ENCODE measurements around the gene PIGR.

PIGR gene

DNA sequence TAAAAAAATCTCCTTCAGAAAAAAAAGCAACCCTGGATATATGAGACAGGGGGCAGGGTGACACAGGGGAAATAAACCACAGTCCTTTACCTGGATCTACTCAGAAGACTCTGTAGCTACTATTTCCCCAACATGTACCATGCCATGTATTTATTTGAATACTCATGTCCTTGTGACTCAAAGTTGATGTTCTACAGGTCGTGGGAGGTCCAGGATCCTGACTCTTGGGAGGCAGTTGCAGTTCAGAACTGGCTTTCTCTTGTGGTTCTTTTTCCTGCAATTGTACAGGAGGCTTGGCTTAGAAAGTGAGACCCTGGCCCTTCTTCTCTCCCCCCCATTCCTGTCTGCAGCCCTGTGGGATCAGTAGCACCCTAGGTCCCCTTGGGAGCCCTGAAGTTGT is 54.9 kb downstream of the PIGR start:
- Histone ChIP-seq H3K9me3 (ENCODE audit: insufficient read depth, low read length, severe bottlenecking) (no peaks in the 10 kb centered on the region), H3K9ac (ENCODE audit: low read depth, low read length) (no peak overlapping the region), H3K36me3 (ENCODE audit: insufficient read depth, low read length) (no peaks in the 10 kb centered on the region), H2AFZ (ENCODE audit: low read depth, low read length) (no peak overlapping the region), H3K79me2 (ENCODE audit: insufficient read depth, low read length) (no peaks in the 10 kb centered on the region), H3K4me2 (ENCODE audit: insufficient read depth, low read length) (no peak overlapping the region), H3K27ac (ENCODE audit: low read length) (no peak overlapping the region), H3K4me3 (ENCODE audit: low read depth in 1 of 2, low read length in 2 of 2) (no peak overlapping the region), H3K4me1 (ENCODE audit: insufficient read depth, low read length) (peaks cover 8% of the 10 kb centered on the region), H3K27me3 (ENCODE audit: insufficient read depth, low read length, poor library complexity) (no peaks in the 10 kb centered on the region), H4K20me1 (ENCODE audit: insufficient read depth, low read length) (no peaks in the 10 kb centered on the region)
- ATAC-seq (ENCODE audit: insufficient read depth, low read depth) = no peak
- TF ChIP-seq, protein P1, sequence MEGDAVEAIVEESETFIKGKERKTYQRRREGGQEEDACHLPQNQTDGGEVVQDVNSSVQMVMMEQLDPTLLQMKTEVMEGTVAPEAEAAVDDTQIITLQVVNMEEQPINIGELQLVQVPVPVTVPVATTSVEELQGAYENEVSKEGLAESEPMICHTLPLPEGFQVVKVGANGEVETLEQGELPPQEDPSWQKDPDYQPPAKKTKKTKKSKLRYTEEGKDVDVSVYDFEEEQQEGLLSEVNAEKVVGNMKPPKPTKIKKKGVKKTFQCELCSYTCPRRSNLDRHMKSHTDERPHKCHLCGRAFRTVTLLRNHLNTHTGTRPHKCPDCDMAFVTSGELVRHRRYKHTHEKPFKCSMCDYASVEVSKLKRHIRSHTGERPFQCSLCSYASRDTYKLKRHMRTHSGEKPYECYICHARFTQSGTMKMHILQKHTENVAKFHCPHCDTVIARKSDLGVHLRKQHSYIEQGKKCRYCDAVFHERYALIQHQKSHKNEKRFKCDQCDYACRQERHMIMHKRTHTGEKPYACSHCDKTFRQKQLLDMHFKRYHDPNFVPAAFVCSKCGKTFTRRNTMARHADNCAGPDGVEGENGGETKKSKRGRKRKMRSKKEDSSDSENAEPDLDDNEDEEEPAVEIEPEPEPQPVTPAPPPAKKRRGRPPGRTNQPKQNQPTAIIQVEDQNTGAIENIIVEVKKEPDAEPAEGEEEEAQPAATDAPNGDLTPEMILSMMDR (IDR thresholded peaks at IDR 0.05; ENCODE audit: borderline replicate concordance, extremely low read depth, low read length, poor library complexity, severe bottlenecking) = no peak
- no peak for TF ChIP-seq EZH2 (IDR thresholded peaks at IDR 0.05; ENCODE audit: borderline replicate concordance, low read depth, low read length, severe bottlenecking)
- DNase-seq = no peak

DNA sequence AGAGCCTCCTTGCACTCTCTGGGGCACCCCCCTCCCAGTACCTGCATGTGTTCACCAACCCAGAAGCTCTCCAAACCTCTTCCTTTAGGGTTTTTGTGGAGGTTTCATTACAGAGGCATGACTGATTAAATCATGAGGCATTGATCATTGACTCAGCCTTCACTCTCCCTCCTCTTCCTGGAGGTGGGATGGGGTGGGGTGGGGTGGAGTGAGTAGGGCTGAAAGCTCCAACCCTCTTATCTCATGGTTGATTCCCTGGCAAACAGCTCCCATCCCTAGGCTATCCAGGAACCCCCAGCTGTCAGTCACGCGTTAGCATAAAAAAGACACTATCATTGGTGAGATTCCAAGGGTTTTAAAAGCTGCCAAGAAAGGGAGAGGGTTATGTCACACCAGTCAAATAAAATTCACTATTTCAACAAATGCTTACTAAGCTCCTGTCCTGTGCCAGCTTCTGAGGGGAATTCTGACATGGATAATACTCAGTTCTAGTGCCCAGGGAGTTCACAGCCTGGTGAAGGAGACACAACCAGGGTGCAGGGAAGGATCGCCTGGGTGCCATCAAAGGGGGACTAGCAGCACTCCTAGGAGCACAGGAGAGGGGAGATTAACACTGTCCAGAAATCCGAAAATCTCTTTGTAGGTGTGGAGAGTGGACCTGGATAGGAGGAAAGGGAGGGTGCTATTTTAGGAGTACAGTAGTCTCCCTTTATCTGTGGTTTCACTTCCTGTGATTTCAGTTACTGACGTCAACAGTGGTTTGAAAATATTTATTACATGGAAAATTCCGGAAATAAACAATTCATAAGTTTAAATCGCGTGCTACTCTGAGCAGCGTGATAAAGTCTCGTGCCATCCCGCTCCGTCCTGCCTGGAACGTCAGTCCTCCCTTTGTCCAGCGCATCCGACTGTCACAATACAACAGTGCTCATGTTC is 55.9 kb downstream of the PIGR start:
- ATAC-seq (ENCODE audit: insufficient read depth, low read depth) (0 out of 3 replicates have a peak, but pooled peaks have one; percentile 27), DNase-seq (no peak)
- Histone ChIP-seq H3K27me3 (ENCODE audit: insufficient read depth, low read length, poor library complexity) (no peaks in the 10 kb centered on the region), H3K36me3 (ENCODE audit: insufficient read depth, low read length) (no peaks in the 10 kb centered on the region), H2AFZ (ENCODE audit: low read depth, low read length) (no peak overlapping the region), H3K4me3 (ENCODE audit: low read depth in 1 of 2, low read length in 2 of 2) (no peak overlapping the region), H4K20me1 (ENCODE audit: insufficient read depth, low read length) (no peaks in the 10 kb centered on the region), H3K4me1 (ENCODE audit: insufficient read depth, low read length) (peaks cover 8% of the 10 kb centered on the region), H3K4me2 (ENCODE audit: insufficient read depth, low read length) (no peak overlapping the region), H3K79me2 (ENCODE audit: insufficient read depth, low read length) (no peaks in the 10 kb centered on the region), H3K27ac (ENCODE audit: low read length) (no peak overlapping the region), H3K9ac (ENCODE audit: low read depth, low read length) (no peak overlapping the region), H3K9me3 (ENCODE audit: insufficient read depth, low read length, severe bottlenecking) (no peaks in the 10 kb centered on the region)
- TF ChIP-seq EZH2 (IDR thresholded peaks at IDR 0.05; ENCODE audit: borderline replicate concordance, low read depth, low read length, severe bottlenecking) = no peak
- TF ChIP-seq, protein P1 (IDR thresholded peaks at IDR 0.05; ENCODE audit: borderline replicate concordance, extremely low read depth, low read length, poor library complexity, severe bottlenecking) = no peak

DNA sequence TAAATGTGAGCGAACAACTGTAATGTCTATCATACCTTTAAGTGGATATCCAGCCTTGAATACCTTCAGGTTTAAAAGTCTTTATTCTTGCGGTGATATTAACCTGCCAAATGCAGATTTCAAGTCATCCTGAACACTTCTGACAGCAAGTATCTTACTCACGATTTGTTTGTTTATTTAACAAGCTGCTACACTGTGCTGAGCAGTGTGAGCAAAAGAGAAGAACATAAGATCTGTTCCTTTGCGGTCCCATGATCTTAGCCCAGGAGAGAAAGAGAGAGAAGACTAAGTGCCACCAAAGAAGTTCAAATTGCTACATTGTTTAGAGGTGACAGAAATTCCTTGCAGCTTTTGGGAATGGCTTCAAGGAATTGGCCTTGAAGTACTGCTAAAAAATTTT is 58.6 kb downstream of the PIGR start:
- Histone ChIP-seq H3K27me3 (ENCODE audit: insufficient read depth, low read length, poor library complexity) (no peaks in the 10 kb centered on the region), H3K36me3 (ENCODE audit: insufficient read depth, low read length) (no peaks in the 10 kb centered on the region), H4K20me1 (ENCODE audit: insufficient read depth, low read length) (no peaks in the 10 kb centered on the region), H3K27ac (ENCODE audit: low read length) (no peak overlapping the region), H2AFZ (ENCODE audit: low read depth, low read length) (no peak overlapping the region), H3K9me3 (ENCODE audit: insufficient read depth, low read length, severe bottlenecking) (no peaks in the 10 kb centered on the region), H3K4me3 (ENCODE audit: low read depth in 1 of 2, low read length in 2 of 2) (no peak overlapping the region), H3K79me2 (ENCODE audit: insufficient read depth, low read length) (no peaks in the 10 kb centered on the region), H3K4me2 (ENCODE audit: insufficient read depth, low read length) (no peak overlapping the region), H3K4me1 (ENCODE audit: insufficient read depth, low read length) (peaks cover 8% of the 10 kb centered on the region), H3K9ac (ENCODE audit: low read depth, low read length) (no peak overlapping the region)
- TF ChIP-seq, protein P1 (IDR thresholded peaks at IDR 0.05; ENCODE audit: borderline replicate concordance, extremely low read depth, low read length, poor library complexity, severe bottlenecking) = no peak
- no peak for TF ChIP-seq EZH2 (IDR thresholded peaks at IDR 0.05; ENCODE audit: borderline replicate concordance, low read depth, low read length, severe bottlenecking)
- no peak for DNase-seq
- no peak for ATAC-seq (ENCODE audit: insufficient read depth, low read depth)

Measured in DND-41 (cell line).